Mucosa of descending colon (tissue), 3 donors: ENCODE data around the gene DDX46. TPM values are rescaled to one million over a fixed set of nuclear protein-coding genes. Genes with fewer than 3 reads are reported as not detected.
"Not testable (repeated sequence)": the region's sequence is repeated elsewhere in the genome, so short reads cannot be mapped to it uniquely, and the experiment has no call there.

Source experiments
- ATAC-seq: fragments of 200-7000 bp; cut with Tn5 transposase; one replicate; pipeline ENCODE4 v1.9.1; 2020; ENCODE audit warnings: mild to moderate bottlenecking, moderate library complexity
- DNase-seq, 3 donors: peaks; one replicate each; pipeline ENCODE4 v3.0.0-alpha.2; 2020
- H3K36me3 ChIP-seq: fragments of 200-600 bp; one replicate; pipeline ENCODE4 v1.8.0; 2021; ENCODE audit warnings: low read depth, mild to moderate bottlenecking
- H3K4me1 ChIP-seq: fragments of 200-600 bp; one replicate; pipeline ENCODE4 v1.8.0; 2021; ENCODE audit warnings: low read depth, mild to moderate bottlenecking
- H3K4me3 ChIP-seq: fragments of 200-600 bp; one replicate; pipeline ENCODE4 v1.8.0; 2021; ENCODE audit warnings: mild to moderate bottlenecking
- H3K9me3 ChIP-seq: fragments of 200-600 bp; one replicate; pipeline ENCODE4 v1.8.0; 2021; ENCODE audit warnings: mild to moderate bottlenecking
- CTCF ChIP-seq: fragments of 200-600 bp; IDR thresholded peaks from one replicate; pipeline ENCODE4 v1.8.0; 2022; ENCODE audit warnings: antibody characterized with exemption, mild to moderate bottlenecking
- intact Hi-C, 2 donors: fragments of 100-400 bp; cut with DNase I in 1 of 2; cut with micrococcal nuclease in 1 of 2; formaldehyde crosslinking; loops; one replicate each; pipeline versions ENCODE4 v1.11.0 to v1.11.1; 2022; cut with DNase I, micrococcal nuclease
- total RNA-seq, 3 donors: library from RNA; stranded (reverse); fragmentation: NEBNext Ultra II Directional in 2 of 3; extraction: Animal tissue kit (Norgen Biotek cat#: 25700) in 2 of 3; gene quantifications; one replicate each; pipeline versions ENCODE4 v1.2.1 to v1.2.4, GENCODE V29; 2021 to 2023
- donor health status: DM: no; HTN: no; CAD: no; lungs with moderate emphysema.
- donor health status: DM: no; HTN: no; CAD: no.
- donor health status: DM: no; HTN: yes; CAD: no.

DDX46 gene
- total RNA-seq, 3 donors from 2014 or later = 40.2 to 53.2 (median 45.9) TPM

GRCh38 chr5:134840811-134841210 lies 82.2 kb downstream of the DDX46 start:
- no peak for TF ChIP-seq CTCF
- no peak for ATAC-seq
- DNase-seq = no peak
- intact Hi-C loops = no loop called here
- Histone ChIP-seq H3K4me1 (no peaks in the 10 kb centered on the region), H3K4me3 (no peak overlapping the region), H3K36me3 (no peaks in the 10 kb centered on the region), H3K9me3 (no peaks in the 10 kb centered on the region)

DNA sequence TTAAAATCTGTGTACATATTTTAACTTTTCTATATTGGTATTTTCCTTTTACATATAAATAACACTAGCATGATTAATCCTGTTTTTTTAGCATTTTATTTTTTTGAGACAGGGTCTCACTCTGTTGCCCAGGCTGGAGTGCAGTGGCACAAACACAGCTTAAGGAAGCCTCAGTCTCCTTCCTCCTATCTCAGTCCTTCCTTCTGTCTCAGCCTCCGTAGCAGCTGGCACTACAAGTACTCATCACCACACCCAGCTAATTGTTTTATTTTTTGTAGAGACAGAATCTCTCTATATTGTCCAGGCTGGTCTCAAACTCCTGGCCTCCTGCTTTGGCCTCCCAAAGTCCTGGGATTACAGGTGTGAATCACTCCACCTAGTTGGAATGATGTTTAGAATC lies 85.7 kb downstream of the DDX46 start:
- Histone ChIP-seq H3K36me3 (no peaks in the 10 kb centered on the region), H3K9me3 (no peaks in the 10 kb centered on the region), H3K4me3 (no peak overlapping the region), H3K4me1 (peaks cover 19% of the 10 kb centered on the region)
- intact Hi-C loops = no loop called here
- no peak for ATAC-seq
- TF ChIP-seq CTCF = no peak
- no peak for DNase-seq

DNA sequence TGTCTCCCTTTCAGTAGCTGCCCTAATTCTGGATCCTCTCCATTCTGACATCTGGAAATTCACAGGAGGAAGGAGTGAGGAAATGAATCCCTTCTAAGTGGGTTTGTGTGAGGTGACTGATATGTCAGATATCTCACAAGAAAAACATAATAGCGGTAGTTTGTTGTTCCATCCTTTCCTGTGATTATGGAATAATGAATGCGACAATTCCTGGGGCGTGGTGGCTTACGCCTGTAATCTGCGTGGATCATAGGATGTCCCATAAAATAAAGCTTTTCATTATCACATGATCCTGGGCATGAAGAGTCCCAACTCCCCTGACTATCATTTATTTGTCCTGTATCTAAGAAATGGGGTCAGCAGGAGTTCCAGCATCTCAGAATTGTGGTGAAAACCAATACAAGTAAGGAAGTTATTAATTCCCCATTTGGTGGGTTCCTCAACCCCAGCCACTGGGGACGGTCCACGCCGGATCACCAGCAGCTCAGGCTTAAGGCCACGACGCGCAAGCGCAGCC lies 86.8 kb downstream of the DDX46 start:
- TF ChIP-seq CTCF = no peak
- intact Hi-C loops = no loop called here
- H3K4me1 ChIP-seq = peaks cover 20% of the 10 kb centered on the region
- no peaks in the 10 kb centered on the region for H3K36me3 ChIP-seq
- no peak for DNase-seq
- ATAC-seq = peak; percentile 18
- H3K4me3 ChIP-seq = peak overlapping the region; percentile 67
- no peaks in the 10 kb centered on the region for H3K9me3 ChIP-seq

DNA sequence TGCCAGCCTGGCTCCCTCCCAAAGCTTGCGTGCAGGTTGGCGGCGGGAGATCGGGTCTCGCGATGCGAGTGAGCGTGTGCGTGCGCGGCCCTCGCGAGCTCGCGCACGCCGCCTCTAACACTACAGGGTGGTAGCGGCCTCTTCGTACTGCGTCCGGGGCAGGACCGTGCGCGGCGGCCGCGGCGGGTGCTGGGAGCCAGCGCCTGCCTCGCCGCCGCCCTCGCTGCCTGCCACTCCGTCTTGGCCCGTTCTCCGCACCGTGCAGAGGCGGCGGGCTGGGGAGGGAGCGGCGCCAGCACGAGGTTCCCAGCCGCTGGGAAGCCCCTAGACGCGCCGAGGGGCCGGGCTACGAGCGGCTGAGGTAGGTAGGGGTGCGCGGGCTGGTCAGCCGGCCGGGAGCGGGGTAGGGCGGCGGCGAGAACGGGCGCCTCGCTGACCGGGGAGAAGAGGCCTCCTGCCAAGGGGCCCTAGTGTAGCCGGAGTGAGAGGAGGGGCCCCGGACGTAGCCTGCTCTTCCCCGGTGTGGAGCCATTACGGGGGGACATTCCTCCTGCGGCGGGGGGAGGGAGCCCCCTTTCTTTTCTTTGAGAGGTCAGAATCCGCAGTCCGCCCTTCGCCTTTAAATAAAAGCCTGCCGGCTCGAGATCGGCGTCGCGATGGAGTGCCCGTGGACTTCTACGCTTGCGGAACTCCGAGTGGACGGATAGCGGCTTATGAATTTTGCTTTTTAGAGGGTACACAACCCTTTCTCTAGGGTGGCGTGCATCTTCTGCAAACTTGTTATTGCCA lies 87.5 kb downstream of the DDX46 start, which contains the start of gene C5orf24:
TSS of gene C5orf24 (plus strand) at position 117 of the 789 bp plus-strand sequence. CDS start 8,933 bp downstream, outside the sequence.
- TF ChIP-seq CTCF = no peak
- Histone ChIP-seq H3K4me1 (peaks cover 20% of the 10 kb centered on the region), H3K4me3 (peak within 1 kb of the TSS; percentile 67), H3K36me3 (no peaks in the 10 kb centered on the region), H3K9me3 (no peaks in the 10 kb centered on the region)
- peak; percentile 95 to 97 (median 97) for DNase-seq
- intact Hi-C loops = no loop called here
- ATAC-seq = peak; percentile 98

GRCh38 chr5:134846641-134846960 lies 88.0 kb downstream of the DDX46 start:
- DNase-seq (no peak), ATAC-seq (peak; percentile 12)
- no peaks in the 10 kb centered on the region for H3K36me3 ChIP-seq
- H3K9me3 ChIP-seq = no peaks in the 10 kb centered on the region
- TF ChIP-seq CTCF = no peak
- H3K4me3 ChIP-seq = peak overlapping the region; percentile 67
- H3K4me1 ChIP-seq = peaks cover 20% of the 10 kb centered on the region
- intact Hi-C loops = no loop called here

GRCh38 chr5:134849434-134849933 lies 90.9 kb downstream of the DDX46 start:
- H3K36me3 ChIP-seq, ATAC-seq, DNase-seq, H3K4me3 ChIP-seq, intact Hi-C loops, H3K9me3 ChIP-seq: not testable (repeated sequence)
- peaks cover 20% of the 10 kb centered on the region for H3K4me1 ChIP-seq
